SK-N-SH (cell line): Measurements from ENCODE around the gene CPB2.

Source experiments
- EP300 ChIP-seq, 2 experiments: IDR thresholded peaks; 2 replicates each; pipeline versions ENCODE4 v1.4.0 to v1.6.1; 2012; ENCODE audit warnings: borderline replicate concordance in 1 of 2, low read depth in 1 of 2, low read length in 1 of 2
- TF ChIP-seq, protein P1 (sequence below): fragments of 200-600 bp; sonication (generic); IDR thresholded peaks from 2 replicates; pipeline ENCODE4 v1.6.1; 2017; ENCODE audit warnings: antibody characterized with exemption, mild to moderate bottlenecking, moderate library complexity

DNA sequence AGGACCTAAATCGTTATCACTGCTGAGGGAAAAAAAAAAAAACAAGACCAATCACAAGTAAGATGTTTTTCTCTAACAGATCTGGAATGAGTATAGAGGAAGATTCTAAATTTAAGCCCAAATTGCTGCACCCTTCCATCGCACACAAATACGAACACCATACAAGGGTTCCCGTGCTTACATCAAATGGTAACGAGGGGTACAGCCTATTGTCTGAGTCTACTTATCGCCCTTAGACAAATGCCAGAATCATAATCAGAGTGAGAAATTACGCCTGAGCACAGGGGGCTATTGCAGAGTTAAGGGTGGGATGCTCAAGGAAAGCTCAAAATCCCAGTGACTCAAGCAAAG lies 52.9 kb downstream of the CPB2 start:
- TF ChIP-seq, protein P1, sequence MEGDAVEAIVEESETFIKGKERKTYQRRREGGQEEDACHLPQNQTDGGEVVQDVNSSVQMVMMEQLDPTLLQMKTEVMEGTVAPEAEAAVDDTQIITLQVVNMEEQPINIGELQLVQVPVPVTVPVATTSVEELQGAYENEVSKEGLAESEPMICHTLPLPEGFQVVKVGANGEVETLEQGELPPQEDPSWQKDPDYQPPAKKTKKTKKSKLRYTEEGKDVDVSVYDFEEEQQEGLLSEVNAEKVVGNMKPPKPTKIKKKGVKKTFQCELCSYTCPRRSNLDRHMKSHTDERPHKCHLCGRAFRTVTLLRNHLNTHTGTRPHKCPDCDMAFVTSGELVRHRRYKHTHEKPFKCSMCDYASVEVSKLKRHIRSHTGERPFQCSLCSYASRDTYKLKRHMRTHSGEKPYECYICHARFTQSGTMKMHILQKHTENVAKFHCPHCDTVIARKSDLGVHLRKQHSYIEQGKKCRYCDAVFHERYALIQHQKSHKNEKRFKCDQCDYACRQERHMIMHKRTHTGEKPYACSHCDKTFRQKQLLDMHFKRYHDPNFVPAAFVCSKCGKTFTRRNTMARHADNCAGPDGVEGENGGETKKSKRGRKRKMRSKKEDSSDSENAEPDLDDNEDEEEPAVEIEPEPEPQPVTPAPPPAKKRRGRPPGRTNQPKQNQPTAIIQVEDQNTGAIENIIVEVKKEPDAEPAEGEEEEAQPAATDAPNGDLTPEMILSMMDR = no peak
- TF ChIP-seq EP300 (IDR thresholded peaks at IDR 0.05; ENCODE audit: borderline replicate concordance in 1 of 2, low read depth in 1 of 2, low read length in 1 of 2) = no peak
